HG03354 (cell line): Measurements from ENCODE around the gene FDX1.

Experiments used
- ATAC-seq: cut with Tn5 transposase; IDR thresholded peaks from one replicate; pipeline ENCODE4 v1.9.1; 2021; ENCODE audit warnings: mild to moderate bottlenecking; ENCODE audit not compliant: unreplicated experiment, poor library complexity, severe bottlenecking

Gene FDX1

DNA sequence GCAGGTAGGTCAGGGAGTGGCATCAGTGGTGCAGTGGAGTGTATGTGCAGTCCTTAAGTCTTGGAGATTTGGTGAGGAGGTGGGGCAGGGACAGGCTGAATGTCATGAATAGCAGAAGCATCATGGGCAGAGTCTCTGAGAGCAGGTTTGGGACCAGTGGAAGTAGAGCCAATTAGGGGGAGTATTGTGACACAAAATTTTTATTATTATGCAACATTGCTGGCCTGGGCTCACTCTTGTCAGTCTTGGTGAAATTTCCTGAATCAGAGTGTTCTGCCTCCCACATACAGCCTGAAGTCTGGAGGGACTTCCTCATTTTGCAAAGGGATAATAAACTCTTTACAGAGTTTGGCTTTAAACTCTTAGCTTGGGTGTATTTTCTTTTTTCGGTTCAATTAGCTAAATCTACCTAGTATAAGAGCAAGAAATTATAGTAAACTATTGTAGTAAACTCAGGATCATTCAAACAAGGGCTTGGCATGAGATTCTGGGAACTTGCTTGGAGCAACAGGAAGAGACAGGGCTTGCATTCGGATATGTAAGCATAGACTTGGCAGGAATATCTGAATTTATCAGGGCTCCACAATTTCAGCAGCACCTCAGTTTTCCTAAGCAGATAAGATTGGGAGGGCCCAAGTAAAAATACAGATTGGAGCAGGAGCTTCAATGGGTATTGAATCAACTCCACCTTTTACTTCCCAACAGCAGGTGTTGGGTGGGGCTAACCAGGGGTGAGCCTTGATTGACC is 67.7 kb downstream of the FDX1 start:
- ATAC-seq: no peak

DNA sequence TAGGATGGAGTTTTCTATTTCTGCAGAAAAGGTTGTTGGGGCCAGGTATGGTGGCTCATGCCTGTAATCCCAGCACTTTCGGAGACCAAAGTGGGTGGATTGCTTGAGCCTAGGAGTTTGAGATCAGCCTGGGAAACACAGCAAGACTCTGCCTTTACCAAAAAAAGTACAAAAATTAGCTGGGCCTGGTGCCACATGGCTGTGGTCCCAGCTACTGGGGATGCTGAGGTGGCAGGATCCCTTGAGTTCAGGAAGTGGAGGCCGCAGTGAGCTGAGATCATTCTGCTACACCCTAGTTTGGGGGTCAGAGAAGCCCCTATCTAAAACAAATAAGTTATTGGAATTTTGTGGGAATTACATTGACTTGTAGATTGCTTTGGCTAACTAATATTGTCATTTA is 71.7 kb downstream of the FDX1 start:
- no peak for ATAC-seq

- no peak for ATAC-seq
Observed at GRCh38 chr11:110505528-110506284, 76.0 kb downstream of the FDX1 start.

GRCh38 chr11:110507328-110507727 is 77.6 kb downstream of the FDX1 start:
- ATAC-seq: no peak

GRCh38 chr11:110508786-110509185 is 79.0 kb downstream of the FDX1 start:
- no peak for ATAC-seq

DNA sequence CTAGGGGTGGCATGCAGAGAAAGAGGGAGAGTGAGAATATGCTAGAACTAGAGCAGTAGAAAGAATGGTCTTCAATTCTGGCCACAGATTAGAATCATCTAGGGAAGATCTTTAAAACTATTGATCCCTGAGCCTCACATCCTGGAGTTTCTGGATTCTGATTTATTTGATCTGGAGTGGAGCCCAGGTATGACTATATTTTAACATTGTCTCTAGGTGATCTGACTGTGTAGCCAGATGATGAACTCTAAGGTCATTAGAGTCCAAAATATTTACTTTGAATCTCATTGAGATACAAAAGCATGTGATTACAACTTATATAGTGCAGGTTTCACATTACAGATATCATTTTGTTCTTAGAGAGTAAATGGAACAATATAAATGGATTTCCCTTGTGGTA is 79.7 kb downstream of the FDX1 start:
- no peak for ATAC-seq

GRCh38 chr11:110512026-110512425 is 82.3 kb downstream of the FDX1 start:
- ATAC-seq: no peak

- no peak for ATAC-seq
Observed at GRCh38 chr11:110513259-110513801, 83.6 kb downstream of the FDX1 start.

DNA sequence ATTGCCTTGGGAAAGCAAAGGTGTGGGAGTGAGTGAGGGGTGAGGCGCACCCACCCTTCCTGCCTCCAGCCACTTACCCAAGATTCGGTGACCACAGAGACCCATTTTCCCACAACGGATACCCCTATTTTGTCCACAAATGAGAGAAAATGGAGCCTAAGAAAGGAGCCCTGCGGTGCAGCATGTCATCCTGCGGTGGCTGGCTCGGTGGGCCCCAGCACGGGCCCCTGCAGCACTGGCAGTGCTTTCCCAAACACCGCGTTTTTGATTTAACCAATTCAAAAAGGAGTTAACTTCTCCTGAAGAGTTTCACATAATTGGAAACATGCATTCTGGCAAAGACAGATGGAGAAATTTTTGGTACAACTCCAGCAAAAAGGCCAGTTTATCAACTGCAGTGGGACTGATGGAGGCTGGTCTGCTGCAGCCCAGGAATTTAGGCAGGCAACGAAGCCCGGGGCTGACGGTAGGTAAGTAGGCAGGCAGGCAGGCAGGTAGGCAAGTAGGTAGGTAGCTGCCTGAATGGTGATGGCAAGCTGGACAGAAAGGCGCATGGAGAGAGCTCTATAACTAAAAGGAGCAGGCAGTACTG is 84.2 kb downstream of the FDX1 start:
- ATAC-seq: no peak
